Bronchus fibroblast of lung (primary cell): ENCODE measurements around the gene GOLGA8N. TPM values are rescaled to one million over a fixed set of nuclear protein-coding genes. Genes with fewer than 3 reads are reported as not detected.

Source experiments
- total RNA-seq: library from RNA; depleted of rRNA; stranded (reverse); fragments of >200 nt; gene quantifications from 2 replicates; pipeline ENCODE4 v1.2.3, GENCODE V29; 2015

Gene GOLGA8N
- 0.84 and 2.1 TPM in 2 replicates for total RNA-seq

DNA sequence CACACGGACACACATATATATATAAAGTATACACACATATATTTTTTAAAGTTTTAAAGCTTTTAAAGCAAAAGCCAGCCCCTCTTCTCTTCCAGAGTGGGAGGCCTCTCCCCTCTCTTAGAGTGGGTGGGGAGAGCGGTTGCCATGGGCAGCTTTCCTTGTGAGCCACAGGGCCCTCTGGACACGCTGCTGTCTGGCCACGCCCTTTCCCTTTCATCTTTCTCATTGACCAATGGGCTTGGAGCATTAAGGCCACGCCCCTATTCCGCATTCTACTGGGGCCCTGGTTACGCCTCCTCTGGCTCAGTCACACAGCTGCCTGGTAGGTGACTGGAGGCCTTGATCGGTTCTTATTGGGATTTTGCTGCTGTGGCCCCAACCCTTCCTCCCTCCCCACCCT is at the start of gene GOLGA8N:
Gene GOLGA8N, plus strand, starts transcription at position 306 of the 400 bp plus-strand sequence.

DNA sequence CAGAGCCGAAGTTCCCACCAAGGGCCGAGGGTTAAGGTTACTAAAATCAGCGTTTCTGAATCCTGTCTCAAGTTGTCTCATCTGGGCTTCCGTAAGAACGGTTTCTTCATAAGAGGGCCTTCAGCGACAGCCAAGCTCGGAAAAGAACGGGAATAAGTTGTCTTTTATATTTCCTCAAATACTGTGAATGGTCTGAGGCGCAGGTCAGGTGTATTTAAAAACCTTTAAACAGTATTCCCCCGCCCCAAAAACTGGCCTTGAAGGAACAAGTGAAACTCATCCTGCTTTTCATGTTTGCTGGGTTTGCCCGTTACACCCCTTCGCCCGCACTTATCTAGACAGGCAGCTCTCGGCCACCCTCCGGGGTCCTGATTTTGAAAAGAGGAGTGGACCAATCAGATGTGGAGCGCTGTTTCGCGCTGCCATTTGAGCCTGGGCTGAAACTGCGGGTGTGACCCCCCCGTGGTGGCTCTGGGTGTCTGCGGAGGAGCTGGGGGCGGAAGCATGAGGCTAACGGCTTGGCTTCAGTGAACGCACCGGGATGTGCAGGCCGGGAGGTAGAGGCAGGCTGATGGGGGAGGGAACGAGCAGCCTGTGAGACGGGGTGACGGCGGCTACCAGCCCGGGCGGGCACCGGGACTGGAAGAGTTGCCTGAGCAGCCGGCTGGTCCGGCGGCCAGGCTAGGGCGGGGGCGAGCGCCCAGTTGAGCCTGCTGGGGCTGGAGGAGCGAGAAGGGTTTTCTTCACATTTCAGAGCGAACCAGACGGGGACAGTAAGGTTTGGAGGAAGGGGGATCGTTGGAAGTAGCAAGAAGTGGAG is 22.0 kb downstream of the GOLGA8N start, which contains the start of gene ARHGAP11A:
Gene ARHGAP11A, plus strand, starts transcription at position 454 of the 820 bp plus-strand sequence. CDS start 708 bp downstream, outside the sequence.

DNA sequence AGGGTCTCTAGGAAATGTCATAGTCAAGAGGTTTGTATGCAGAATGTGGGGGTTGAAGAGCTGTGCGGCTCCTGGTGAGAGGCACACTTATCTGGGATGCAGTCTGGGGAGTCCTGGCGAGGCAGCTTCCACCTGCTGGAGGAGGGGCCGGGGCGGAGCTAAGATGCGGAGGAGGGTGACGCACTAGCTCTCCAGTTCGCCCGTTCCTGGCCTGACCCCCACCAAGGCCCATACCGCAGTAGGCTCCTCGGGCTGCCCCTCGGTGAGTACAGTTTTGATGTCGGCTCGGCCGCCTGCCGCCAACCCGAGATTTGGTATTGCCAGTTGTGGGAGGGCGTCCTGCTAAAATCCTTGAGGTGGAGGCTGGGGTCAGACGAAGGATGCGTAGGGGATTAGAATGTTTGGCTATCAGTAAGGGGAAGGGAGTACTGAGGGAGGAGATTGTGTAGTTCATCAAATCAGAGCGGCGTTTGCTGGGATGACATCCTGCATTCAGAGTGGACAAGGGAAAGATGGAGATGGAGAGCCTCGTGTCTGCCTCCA is 48.3 kb downstream of the GOLGA8N start, which contains the start of gene SCG5:
Gene SCG5, plus strand, starts transcription at position 194 of the 543 bp plus-strand sequence. CDS start 1,883 bp downstream, outside the sequence.

Other genes starting within 250 kb of the GOLGA8N start
- not detected in 2 replicates for gene GOLGA8K, start 190.2 kb upstream of the GOLGA8N start, total RNA-seq
- gene GOLGA8O, start 137.8 kb upstream of the GOLGA8N start, total RNA-seq = not detected in 2 replicates
- gene ARHGAP11A, start 22.0 kb downstream of the GOLGA8N start, total RNA-seq = 23.3 and 32.6 TPM in 2 replicates
- gene SCG5, start 48.3 kb downstream of the GOLGA8N start, total RNA-seq = 15.8 and 16.3 TPM in 2 replicates
- gene GREM1, start 124.5 kb downstream of the GOLGA8N start, total RNA-seq = 25.0 and 26.1 TPM in 2 replicates